ENCODE measurements around the gene PLK2.

Gene PLK2

DNA sequence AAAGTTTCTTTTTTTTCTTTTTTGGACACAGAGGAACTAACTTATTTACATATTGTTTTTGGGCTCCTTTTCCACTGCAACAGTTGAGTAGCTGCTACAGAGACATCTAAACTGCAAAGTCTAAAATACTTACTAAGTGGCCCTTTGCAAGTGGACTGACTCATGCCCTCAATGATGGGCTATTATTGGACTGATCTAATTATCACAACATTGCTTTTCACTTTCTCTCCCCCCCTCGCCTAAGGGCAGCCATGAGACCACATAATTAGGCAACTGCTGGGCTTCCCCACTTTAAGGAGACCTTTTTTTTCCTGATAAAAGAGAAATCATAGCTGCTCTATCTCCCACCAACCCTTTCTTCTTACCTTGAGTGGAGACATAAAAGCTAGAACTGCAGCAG lies 47.0 kb downstream of the PLK2 start:
- TF ChIP-seq, protein P1, sequence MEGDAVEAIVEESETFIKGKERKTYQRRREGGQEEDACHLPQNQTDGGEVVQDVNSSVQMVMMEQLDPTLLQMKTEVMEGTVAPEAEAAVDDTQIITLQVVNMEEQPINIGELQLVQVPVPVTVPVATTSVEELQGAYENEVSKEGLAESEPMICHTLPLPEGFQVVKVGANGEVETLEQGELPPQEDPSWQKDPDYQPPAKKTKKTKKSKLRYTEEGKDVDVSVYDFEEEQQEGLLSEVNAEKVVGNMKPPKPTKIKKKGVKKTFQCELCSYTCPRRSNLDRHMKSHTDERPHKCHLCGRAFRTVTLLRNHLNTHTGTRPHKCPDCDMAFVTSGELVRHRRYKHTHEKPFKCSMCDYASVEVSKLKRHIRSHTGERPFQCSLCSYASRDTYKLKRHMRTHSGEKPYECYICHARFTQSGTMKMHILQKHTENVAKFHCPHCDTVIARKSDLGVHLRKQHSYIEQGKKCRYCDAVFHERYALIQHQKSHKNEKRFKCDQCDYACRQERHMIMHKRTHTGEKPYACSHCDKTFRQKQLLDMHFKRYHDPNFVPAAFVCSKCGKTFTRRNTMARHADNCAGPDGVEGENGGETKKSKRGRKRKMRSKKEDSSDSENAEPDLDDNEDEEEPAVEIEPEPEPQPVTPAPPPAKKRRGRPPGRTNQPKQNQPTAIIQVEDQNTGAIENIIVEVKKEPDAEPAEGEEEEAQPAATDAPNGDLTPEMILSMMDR (conservative IDR thresholded peaks at IDR 0.05; ENCODE audit: control insufficient read depth, insufficient read depth, low read depth, low read length): no peak
- no peak overlapping the region for H3K4me3 ChIP-seq (ENCODE audit: control insufficient read depth, low read depth, low read length)
- no peak for DNase-seq (ENCODE audit: low read depth)

DNA sequence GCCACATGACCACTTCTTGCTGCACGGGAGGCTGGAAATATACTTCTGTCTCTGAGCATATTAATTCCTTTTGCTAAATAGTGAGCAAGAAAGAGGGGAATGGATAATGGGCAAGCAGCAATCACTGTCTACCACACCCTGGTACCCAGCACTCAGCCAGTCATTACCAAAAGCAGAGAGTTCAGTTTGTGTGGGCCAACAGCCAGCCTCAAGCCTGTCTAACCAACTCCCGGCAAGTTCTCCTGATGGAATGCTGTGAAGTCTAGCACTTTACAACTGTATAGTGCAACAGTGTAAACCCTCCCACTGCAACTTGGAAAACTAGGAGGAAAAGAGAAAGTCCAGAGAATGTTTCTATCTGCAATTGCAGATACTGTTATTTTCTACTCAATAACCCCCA lies 47.8 kb downstream of the PLK2 start:
- H3K4me3 ChIP-seq (ENCODE audit: control insufficient read depth, low read depth, low read length): no peak overlapping the region
- TF ChIP-seq, protein P1 (conservative IDR thresholded peaks at IDR 0.05; ENCODE audit: control insufficient read depth, insufficient read depth, low read depth, low read length): no peak
- DNase-seq (ENCODE audit: low read depth): no peak

DNA sequence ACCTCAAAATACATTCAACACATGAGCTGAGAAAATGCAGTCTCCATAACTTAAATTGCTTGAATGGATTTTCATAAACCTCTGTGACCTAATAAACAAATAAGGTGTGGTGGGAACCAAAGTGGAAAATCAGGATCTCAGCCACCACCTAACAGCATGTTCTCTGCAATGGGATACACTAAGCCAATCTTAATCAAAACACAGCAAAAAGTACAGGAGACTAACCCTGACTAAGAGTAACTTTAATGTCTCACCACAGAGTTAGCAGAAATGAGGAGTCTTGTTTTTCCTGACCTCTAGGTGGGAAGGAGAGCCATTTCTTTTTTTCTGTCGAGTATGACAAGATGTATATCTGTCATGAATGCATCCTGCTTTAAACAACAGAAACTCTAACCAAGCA lies 48.5 kb downstream of the PLK2 start:
- H3K4me3 ChIP-seq (ENCODE audit: control insufficient read depth, low read depth, low read length): no peak overlapping the region
- TF ChIP-seq, protein P1 (conservative IDR thresholded peaks at IDR 0.05; ENCODE audit: control insufficient read depth, insufficient read depth, low read depth, low read length): no peak
- DNase-seq (ENCODE audit: low read depth): no peak

DNA sequence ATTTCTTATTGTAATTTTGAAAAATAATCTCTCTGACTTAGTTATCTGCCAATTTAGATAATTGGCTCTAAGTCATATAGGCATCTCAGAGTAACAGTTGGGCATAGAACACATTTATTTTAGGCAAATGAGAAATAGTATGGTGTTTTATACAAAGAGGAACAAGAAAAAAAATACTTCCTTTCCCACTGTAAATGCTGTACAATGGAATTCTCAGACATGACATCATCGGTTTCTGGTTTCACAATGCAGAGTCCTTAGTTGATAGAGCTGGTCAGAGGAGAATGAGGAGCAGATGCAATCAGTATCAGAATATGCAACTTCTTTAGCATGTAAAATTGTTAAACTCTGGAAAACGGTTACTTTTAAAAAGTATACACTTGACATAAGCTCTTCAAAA lies 49.4 kb downstream of the PLK2 start:
- TF ChIP-seq, protein P1 (conservative IDR thresholded peaks at IDR 0.05; ENCODE audit: control insufficient read depth, insufficient read depth, low read depth, low read length): no peak
- peak; percentile 76 for DNase-seq (ENCODE audit: low read depth)
- no peak overlapping the region for H3K4me3 ChIP-seq (ENCODE audit: control insufficient read depth, low read depth, low read length)

DNA sequence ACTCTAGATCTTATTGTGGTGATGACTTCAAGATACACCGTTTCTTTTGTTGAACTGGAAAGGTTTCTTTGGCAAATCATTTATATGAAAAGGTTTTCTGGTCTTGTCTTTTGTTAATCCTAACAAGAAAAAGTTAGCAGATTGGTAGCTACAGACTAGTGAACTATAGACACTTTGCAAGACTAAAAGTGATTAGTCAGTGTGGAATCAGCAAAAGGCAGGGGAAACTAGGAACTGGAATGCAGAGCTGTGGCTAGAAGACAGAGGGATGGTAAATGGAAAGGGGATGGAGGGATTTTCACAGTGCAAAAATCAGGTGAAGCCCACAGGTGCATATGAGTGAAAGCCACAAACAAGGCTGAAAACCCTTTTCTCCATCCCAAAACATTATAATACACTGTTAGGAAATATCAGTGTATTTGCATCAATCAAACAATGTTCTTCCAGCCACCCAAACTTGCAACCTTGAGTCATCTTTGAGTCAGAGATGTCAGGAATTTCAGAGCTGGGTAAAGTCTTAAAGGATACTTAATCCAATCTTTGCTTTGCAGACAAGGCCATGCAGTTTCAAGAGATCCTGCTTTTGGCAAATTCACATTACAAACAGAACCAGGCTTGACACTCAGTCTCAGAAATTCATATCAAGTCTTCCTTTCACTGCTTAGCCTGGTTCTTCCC lies 52.7 kb downstream of the PLK2 start:
- TF ChIP-seq, protein P1 (conservative IDR thresholded peaks at IDR 0.05; ENCODE audit: control insufficient read depth, insufficient read depth, low read depth, low read length): no peak
- no peak overlapping the region for H3K4me3 ChIP-seq (ENCODE audit: control insufficient read depth, low read depth, low read length)
- peak; percentile 80 for DNase-seq (ENCODE audit: low read depth)

DNA sequence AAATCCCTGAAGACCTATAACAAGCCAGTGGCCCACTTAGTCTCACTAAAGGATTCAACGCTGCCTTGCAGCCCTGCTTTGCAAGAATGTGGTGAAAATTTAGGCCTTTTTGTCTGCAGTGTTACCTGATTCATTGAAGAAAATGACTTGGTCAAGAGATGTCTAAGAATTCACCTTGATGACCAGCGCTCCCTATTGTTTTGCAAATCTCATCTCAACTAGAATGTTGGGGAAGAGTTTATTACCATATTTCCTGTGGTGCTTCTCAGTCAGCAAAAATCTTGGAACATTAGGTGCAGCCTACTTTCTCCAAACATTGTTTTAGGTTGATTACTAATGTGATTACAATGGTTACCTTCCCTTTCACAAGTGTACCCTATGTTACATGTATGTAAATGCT lies 53.5 kb downstream of the PLK2 start:
- TF ChIP-seq, protein P1 (conservative IDR thresholded peaks at IDR 0.05; ENCODE audit: control insufficient read depth, insufficient read depth, low read depth, low read length): no peak
- DNase-seq (ENCODE audit: low read depth): no peak
- no peak overlapping the region for H3K4me3 ChIP-seq (ENCODE audit: control insufficient read depth, low read depth, low read length)

DNA sequence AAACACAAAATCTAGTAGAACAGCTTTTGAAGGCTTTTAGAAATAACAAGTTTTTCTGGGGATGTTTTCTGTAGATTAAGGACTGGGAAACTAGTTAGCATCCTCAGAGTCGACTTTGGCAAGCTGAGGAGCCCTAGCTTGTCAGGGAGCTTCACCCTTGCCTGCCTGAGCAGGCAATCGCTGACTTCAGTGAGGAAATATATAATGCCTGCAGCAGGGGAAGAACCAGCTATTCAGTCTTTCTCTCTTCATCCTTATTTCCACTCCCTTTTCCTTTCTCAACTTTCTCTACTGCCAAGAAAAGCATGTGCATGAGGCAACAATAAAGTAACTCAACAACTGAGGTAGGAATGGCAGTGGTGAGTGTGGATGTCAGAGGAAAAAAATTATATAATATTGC lies 54.7 kb downstream of the PLK2 start:
- no peak overlapping the region for H3K4me3 ChIP-seq (ENCODE audit: control insufficient read depth, low read depth, low read length)
- DNase-seq (ENCODE audit: low read depth): no peak
- TF ChIP-seq, protein P1 (conservative IDR thresholded peaks at IDR 0.05; ENCODE audit: control insufficient read depth, insufficient read depth, low read depth, low read length): no peak

Measured in fibroblast of mammary gland (primary cell).